ENCODE results near the gene RIC1. TPM values are rescaled to one million over a fixed set of nuclear protein-coding genes. Genes with fewer than 3 reads are reported as not detected.

The RIC1 gene
- total RNA-seq, 6 donors from 2014 or later = 21.5 to 62.9 (median 31.0) TPM

- Histone ChIP-seq H3K27ac (no peak overlapping the region), H3K4me3 (no peak overlapping the region), H3K4me1 (no peaks in the 10 kb centered on the region), H3K27me3 (no peaks in the 10 kb centered on the region), H3K9me3 (no peaks in the 10 kb centered on the region), H3K36me3 (peaks cover 0 to 12% (median 0%) of the 10 kb centered on the region in 4 donors)
- ATAC-seq (ENCODE audit: low FRiP score in 2 of 2) (no peak), DNase-seq (no peak)
- no peak for TF ChIP-seq POLR2AphosphoS5 (IDR thresholded peaks at IDR 0.05)
- WGBS, 2 donors = 87 to 95% methylated on average over 3 of the region's 3 CpGs
Observed at GRCh38 chr9:5801739-5802113, 172.8 kb downstream of the RIC1 start.

GRCh38 chr9:5805478-5805877, 176.6 kb downstream of the RIC1 start:
- H3K4me3 ChIP-seq = no peak overlapping the region
- ATAC-seq (ENCODE audit: low FRiP score in 2 of 2) (no peak), DNase-seq (no peak)
- WGBS, 2 donors = 73 to 95% methylated on average over 3 of the region's 3 CpGs
- H3K9me3 ChIP-seq = no peaks in the 10 kb centered on the region
- no peaks in the 10 kb centered on the region for H3K27me3 ChIP-seq
- peaks cover 0 to 25% (median 3%) of the 10 kb centered on the region in 4 donors for H3K36me3 ChIP-seq
- TF ChIP-seq, protein P1, sequence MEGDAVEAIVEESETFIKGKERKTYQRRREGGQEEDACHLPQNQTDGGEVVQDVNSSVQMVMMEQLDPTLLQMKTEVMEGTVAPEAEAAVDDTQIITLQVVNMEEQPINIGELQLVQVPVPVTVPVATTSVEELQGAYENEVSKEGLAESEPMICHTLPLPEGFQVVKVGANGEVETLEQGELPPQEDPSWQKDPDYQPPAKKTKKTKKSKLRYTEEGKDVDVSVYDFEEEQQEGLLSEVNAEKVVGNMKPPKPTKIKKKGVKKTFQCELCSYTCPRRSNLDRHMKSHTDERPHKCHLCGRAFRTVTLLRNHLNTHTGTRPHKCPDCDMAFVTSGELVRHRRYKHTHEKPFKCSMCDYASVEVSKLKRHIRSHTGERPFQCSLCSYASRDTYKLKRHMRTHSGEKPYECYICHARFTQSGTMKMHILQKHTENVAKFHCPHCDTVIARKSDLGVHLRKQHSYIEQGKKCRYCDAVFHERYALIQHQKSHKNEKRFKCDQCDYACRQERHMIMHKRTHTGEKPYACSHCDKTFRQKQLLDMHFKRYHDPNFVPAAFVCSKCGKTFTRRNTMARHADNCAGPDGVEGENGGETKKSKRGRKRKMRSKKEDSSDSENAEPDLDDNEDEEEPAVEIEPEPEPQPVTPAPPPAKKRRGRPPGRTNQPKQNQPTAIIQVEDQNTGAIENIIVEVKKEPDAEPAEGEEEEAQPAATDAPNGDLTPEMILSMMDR (IDR thresholded peaks at IDR 0.05) = no peak
- no peak for TF ChIP-seq POLR2AphosphoS5 (IDR thresholded peaks at IDR 0.05)
- no peak overlapping the region for H3K27ac ChIP-seq
- H3K4me1 ChIP-seq = no peaks in the 10 kb centered on the region

- TF ChIP-seq, protein P1 (IDR thresholded peaks at IDR 0.05) = no peak
- no peak for TF ChIP-seq EP300 (IDR thresholded peaks at IDR 0.05)
- no peak for TF ChIP-seq POLR2A (IDR thresholded peaks at IDR 0.05)
- no peak for TF ChIP-seq POLR2AphosphoS5 (IDR thresholded peaks at IDR 0.05)
- Histone ChIP-seq H3K4me1 (no peaks in the 10 kb centered on the region), H3K4me3 (no peak overlapping the region), H3K27me3 (no peaks in the 10 kb centered on the region), H3K9me3 (no peaks in the 10 kb centered on the region), H3K27ac (no peak overlapping the region), H3K36me3 (peaks cover 0 to 50% (median 6%) of the 10 kb centered on the region in 4 donors)
- ATAC-seq (ENCODE audit: low FRiP score in 2 of 2) (no peak), DNase-seq (no peak)
- 87 to 100% methylated on average over 1 of the region's 1 CpG for WGBS, 2 donors
Observed at GRCh38 chr9:5811751-5812150, 182.8 kb downstream of the RIC1 start.

- no peak for TF ChIP-seq POLR2A (IDR thresholded peaks at IDR 0.05)
- TF ChIP-seq, protein P1 (IDR thresholded peaks at IDR 0.05) = no peak
- TF ChIP-seq EP300 (IDR thresholded peaks at IDR 0.05) = no peak
- no peak for TF ChIP-seq POLR2AphosphoS5 (IDR thresholded peaks at IDR 0.05)
- no peaks in the 10 kb centered on the region for H3K4me1 ChIP-seq
- DNase-seq (no peak), ATAC-seq (ENCODE audit: low FRiP score in 2 of 2) (no peak)
- 78 to 82% methylated on average over 3 of the region's 3 CpGs for WGBS, 2 donors
- no peaks in the 10 kb centered on the region for H3K9me3 ChIP-seq
- no peak overlapping the region for H3K4me3 ChIP-seq
- no peak overlapping the region for H3K27ac ChIP-seq
- no peaks in the 10 kb centered on the region for H3K27me3 ChIP-seq
- peaks cover 0 to 51% (median 6%) of the 10 kb centered on the region in 4 donors for H3K36me3 ChIP-seq
Observed at GRCh38 chr9:5813824-5814223, 184.9 kb downstream of the RIC1 start.

GRCh38 chr9:5815461-5815860, 186.6 kb downstream of the RIC1 start:
- TF ChIP-seq POLR2A (IDR thresholded peaks at IDR 0.05) = no peak
- TF ChIP-seq POLR2AphosphoS5 (IDR thresholded peaks at IDR 0.05) = no peak
- TF ChIP-seq, protein P1 (IDR thresholded peaks at IDR 0.05) = no peak
- no peak for TF ChIP-seq EP300 (IDR thresholded peaks at IDR 0.05)
- Histone ChIP-seq H3K27me3 (no peaks in the 10 kb centered on the region), H3K9me3 (no peaks in the 10 kb centered on the region), H3K27ac (no peak overlapping the region), H3K4me1 (no peaks in the 10 kb centered on the region), H3K36me3 (peaks cover 0 to 38% (median 3%) of the 10 kb centered on the region in 4 donors), H3K4me3 (no peak overlapping the region)
- ATAC-seq (ENCODE audit: low FRiP score in 2 of 2) = no peak
- WGBS, 2 donors = 79 to 97% methylated on average over 1 of the region's 1 CpG
- no peak for DNase-seq

Data from upper lobe of left lung (tissue), 6 donors.